ENCODE results near the gene PTPRCAP.
"Not testable (repeated sequence)": the region's sequence is repeated elsewhere in the genome, so short reads cannot be mapped to it uniquely, and the experiment has no call there.

PTPRCAP gene

GRCh38 chr11:67408437-67409200, 28.9 kb downstream of the PTPRCAP start:
- DNase-seq, result no peak

GRCh38 chr11:67407688-67408163, 29.8 kb downstream of the PTPRCAP start:
- DNase-seq, result no peak

- DNase-seq, result peak; percentile 89
Measured at GRCh38 chr11:67406969-67407687, 30.4 kb downstream of the PTPRCAP start.

GRCh38 chr11:67406420-67406968, 31.0 kb downstream of the PTPRCAP start:
- DNase-seq, result no peak

GRCh38 chr11:67405688-67406339, 31.7 kb downstream of the PTPRCAP start:
- DNase-seq, result no peak

- no peak for DNase-seq
Measured at GRCh38 chr11:67405196-67405567, 32.3 kb downstream of the PTPRCAP start.

GRCh38 chr11:67404515-67405195, 32.8 kb downstream of the PTPRCAP start:
- no peak for DNase-seq

- not testable (repeated sequence) for DNase-seq
Measured at GRCh38 chr11:67403085-67403484, 34.4 kb downstream of the PTPRCAP start.

GRCh38 chr11:67402192-67402839, 35.2 kb downstream of the PTPRCAP start:
- DNase-seq, result not testable (repeated sequence)

- DNase-seq, result peak; percentile 100
Measured at GRCh38 chr11:67401495-67402191, 35.8 kb downstream of the PTPRCAP start, which contains the start of gene PPP1CA. Gene PPP1CA, minus strand, starts transcription at chr11:67401858. Its CDS starts 76 bp downstream, at chr11:67401782.

GRCh38 chr11:67400942-67401494, 36.5 kb downstream of the PTPRCAP start:
- DNase-seq, result no peak

- DNase-seq, result no peak
Measured at GRCh38 chr11:67400251-67400941, 37.1 kb downstream of the PTPRCAP start.

- DNase-seq, result no peak
Measured at GRCh38 chr11:67398661-67399563, 38.6 kb downstream of the PTPRCAP start.

GRCh38 chr11:67397986-67398660, 39.4 kb downstream of the PTPRCAP start:
- no peak for DNase-seq

- DNase-seq, result no peak
Measured at GRCh38 chr11:67397536-67397935, 39.9 kb downstream of the PTPRCAP start.

- no peak for DNase-seq
Measured at GRCh38 chr11:67396587-67397389, 40.7 kb downstream of the PTPRCAP start.

- no peak for DNase-seq
Measured at GRCh38 chr11:67396259-67396581, 41.3 kb downstream of the PTPRCAP start.
